RCC 7860 (cell line): ENCODE measurements around the gene LEFTY1.
A peak's percentile ranks its signal among the peaks of the same experiment; 100 is the strongest.
"Not testable (repeated sequence)": the region's sequence is repeated elsewhere in the genome, so short reads cannot be mapped to it uniquely, and the experiment has no call there.

ENCODE experiments used
- DNase-seq: peaks from one replicate; pipeline ENCODE4 v3.0.0-alpha.2; 2015; ENCODE audit warnings: low spot score
- FAIRE-seq: peaks from 2 replicates; lab custom pipeline; 2012; peaks lifted over from hg19 to GRCh38; lab: Jason Lieb, UNC

LEFTY1 gene

GRCh38 chr1:225889743-225890142, 797 bp upstream of the LEFTY1 start:
- FAIRE-seq (no peak), DNase-seq (no peak)

- FAIRE-seq (no peak), DNase-seq (no peak)
These were observed 553 bp downstream of the LEFTY1 start for GRCh38 chr1:225888289-225888897.

GRCh38 chr1:225887554-225888288, 1.2 kb downstream of the LEFTY1 start:
- not testable (repeated sequence) for FAIRE-seq, DNase-seq

GRCh38 chr1:225887030-225887314, 2.0 kb downstream of the LEFTY1 start:
- DNase-seq (no peak), FAIRE-seq (no peak)

- DNase-seq = no peak
These were observed 2.6 kb downstream of the LEFTY1 start for GRCh38 chr1:225886159-225887029.

GRCh38 chr1:225885336-225885735, 3.6 kb downstream of the LEFTY1 start:
- no peak for DNase-seq
- FAIRE-seq = no peak

More at GRCh38 chr1:225886159-225887029, 2.6 kb downstream of the LEFTY1 start:
- no peak for FAIRE-seq

GRCh38 chr1:225883616-225884265, 5.2 kb downstream of the LEFTY1 start:
- FAIRE-seq = no peak

GRCh38 chr1:225882694-225883615, 6.0 kb downstream of the LEFTY1 start:
- DNase-seq (peak; percentile 9), FAIRE-seq (no peak)

More at GRCh38 chr1:225883616-225884265, 5.2 kb downstream of the LEFTY1 start:
- no peak for DNase-seq

GRCh38 chr1:225881959-225882693, 6.8 kb downstream of the LEFTY1 start, which contains the start of gene TMEM63A:
TMEM63A (minus strand) TSS chr1:225882380; CDS start chr1:225877580, 4,800 bp downstream.
- DNase-seq = peak; percentile 72
- FAIRE-seq = no peak

- FAIRE-seq (no peak), DNase-seq (peak; percentile 36)
These were observed 7.6 kb downstream of the LEFTY1 start for GRCh38 chr1:225881081-225881958.

GRCh38 chr1:225880636-225881035, 8.3 kb downstream of the LEFTY1 start:
- FAIRE-seq (no peak), DNase-seq (no peak)

- no peak for FAIRE-seq
- no peak for DNase-seq
These were observed 8.7 kb downstream of the LEFTY1 start for GRCh38 chr1:225880222-225880588.

GRCh38 chr1:225879521-225880221, 9.3 kb downstream of the LEFTY1 start:
- no peak for FAIRE-seq
- no peak for DNase-seq

GRCh38 chr1:225878282-225878681, 10.7 kb downstream of the LEFTY1 start:
- FAIRE-seq (no peak), DNase-seq (no peak)

- DNase-seq (peak; percentile 19), FAIRE-seq (no peak)
These were observed 11.4 kb downstream of the LEFTY1 start for GRCh38 chr1:225877580-225877979.

- DNase-seq (no peak), FAIRE-seq (no peak)
These were observed 11.9 kb downstream of the LEFTY1 start for GRCh38 chr1:225876900-225877510.
